ENCODE results near the gene RGS16. TPM values are rescaled to one million over a fixed set of nuclear protein-coding genes. Genes with fewer than 3 reads are reported as not detected.

Gene RGS16
- total and polyA plus RNA-seq, 4 donors, result 0.54 to 2.7 (median 0.83) TPM

DNA sequence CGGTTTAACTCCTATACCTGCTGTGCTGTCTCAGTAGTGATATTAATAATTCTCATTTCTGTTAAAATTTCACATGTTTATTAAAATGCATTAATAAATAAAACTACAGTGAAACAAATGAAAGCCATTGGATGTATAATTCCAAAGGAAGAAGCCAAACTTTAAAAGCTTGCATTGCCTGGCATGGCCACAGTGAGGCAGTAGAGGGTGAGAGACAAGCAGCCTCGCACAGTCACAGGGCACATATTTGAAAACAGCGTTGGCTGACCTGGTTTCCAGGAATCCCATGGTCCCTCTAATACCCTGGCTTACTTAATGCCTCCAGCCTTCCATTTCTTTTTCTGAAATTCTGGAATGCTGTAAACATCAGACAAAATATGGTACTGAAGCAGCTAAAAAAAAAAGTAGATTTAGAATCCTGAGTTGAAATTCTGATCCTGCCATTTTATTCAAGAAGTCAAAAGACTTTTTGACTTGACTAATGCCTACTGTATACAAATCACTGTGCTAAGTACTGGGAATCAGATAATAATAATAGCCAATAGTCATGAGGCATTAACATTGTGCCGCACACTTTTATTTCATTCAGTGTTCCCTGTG is 8.4 kb downstream of the RGS16 start:
- peak; percentile 74 for DNase-seq (ENCODE audit: low spot score)
- Histone ChIP-seq H3K27ac (ENCODE audit: low read depth in 1 of 2, low read length in 2 of 2) (no peak overlapping the region), H3K9me3 (ENCODE audit: control insufficient read depth in 4 of 4, low read length in 3 of 4) (no peaks in the 10 kb centered on the region), H3K4me1 (ENCODE audit: control insufficient read depth in 4 of 4, insufficient read depth in 4 of 4, low read length in 3 of 4) (peaks cover 0 to 3% (median 0%) of the 10 kb centered on the region in 4 donors), H3K36me3 (ENCODE audit: control insufficient read depth in 4 of 4, insufficient read depth in 3 of 4, low read depth in 1 of 4, low read length in 3 of 4) (peaks cover 0 to 2% (median 0%) of the 10 kb centered on the region in 4 donors), H3K4me3 (ENCODE audit: low read depth in 1 of 3, low read length in 3 of 3) (no peak overlapping the region), H3K27me3 (ENCODE audit: control insufficient read depth in 4 of 4, insufficient read depth in 4 of 4, low read length in 3 of 4) (no peaks in the 10 kb centered on the region), H3K9ac (ENCODE audit: low read depth in 1 of 2, low read length in 2 of 2) (no peak overlapping the region)
- 35% methylated on average over 4 of the region's 4 CpGs for WGBS
- TF ChIP-seq RXRA (IDR thresholded peaks at IDR 0.05) (peak; percentile 14 to 41), RAD21 (IDR thresholded peaks at IDR 0.05) (peak; percentile 88 to 94), SP1 (IDR thresholded peaks at IDR 0.05) (peak; percentile 26), TAF1 (conservative IDR thresholded peaks at IDR 0.05) (no peak), HNF4A (conservative IDR thresholded peaks at IDR 0.05) (peak in 1 of 2 donors; percentile 22)
- TF ChIP-seq, protein P1, sequence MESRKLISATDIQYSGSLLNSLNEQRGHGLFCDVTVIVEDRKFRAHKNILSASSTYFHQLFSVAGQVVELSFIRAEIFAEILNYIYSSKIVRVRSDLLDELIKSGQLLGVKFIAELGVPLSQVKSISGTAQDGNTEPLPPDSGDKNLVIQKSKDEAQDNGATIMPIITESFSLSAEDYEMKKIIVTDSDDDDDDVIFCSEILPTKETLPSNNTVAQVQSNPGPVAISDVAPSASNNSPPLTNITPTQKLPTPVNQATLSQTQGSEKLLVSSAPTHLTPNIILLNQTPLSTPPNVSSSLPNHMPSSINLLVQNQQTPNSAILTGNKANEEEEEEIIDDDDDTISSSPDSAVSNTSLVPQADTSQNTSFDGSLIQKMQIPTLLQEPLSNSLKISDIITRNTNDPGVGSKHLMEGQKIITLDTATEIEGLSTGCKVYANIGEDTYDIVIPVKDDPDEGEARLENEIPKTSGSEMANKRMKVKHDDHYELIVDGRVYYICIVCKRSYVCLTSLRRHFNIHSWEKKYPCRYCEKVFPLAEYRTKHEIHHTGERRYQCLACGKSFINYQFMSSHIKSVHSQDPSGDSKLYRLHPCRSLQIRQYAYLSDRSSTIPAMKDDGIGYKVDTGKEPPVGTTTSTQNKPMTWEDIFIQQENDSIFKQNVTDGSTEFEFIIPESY (IDR thresholded peaks at IDR 0.05), result no peak
- TF ChIP-seq, protein P2, sequence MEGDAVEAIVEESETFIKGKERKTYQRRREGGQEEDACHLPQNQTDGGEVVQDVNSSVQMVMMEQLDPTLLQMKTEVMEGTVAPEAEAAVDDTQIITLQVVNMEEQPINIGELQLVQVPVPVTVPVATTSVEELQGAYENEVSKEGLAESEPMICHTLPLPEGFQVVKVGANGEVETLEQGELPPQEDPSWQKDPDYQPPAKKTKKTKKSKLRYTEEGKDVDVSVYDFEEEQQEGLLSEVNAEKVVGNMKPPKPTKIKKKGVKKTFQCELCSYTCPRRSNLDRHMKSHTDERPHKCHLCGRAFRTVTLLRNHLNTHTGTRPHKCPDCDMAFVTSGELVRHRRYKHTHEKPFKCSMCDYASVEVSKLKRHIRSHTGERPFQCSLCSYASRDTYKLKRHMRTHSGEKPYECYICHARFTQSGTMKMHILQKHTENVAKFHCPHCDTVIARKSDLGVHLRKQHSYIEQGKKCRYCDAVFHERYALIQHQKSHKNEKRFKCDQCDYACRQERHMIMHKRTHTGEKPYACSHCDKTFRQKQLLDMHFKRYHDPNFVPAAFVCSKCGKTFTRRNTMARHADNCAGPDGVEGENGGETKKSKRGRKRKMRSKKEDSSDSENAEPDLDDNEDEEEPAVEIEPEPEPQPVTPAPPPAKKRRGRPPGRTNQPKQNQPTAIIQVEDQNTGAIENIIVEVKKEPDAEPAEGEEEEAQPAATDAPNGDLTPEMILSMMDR (IDR thresholded peaks at IDR 0.05; ENCODE audit: low read depth, low read length, missing input control), result peak; percentile 93

DNA sequence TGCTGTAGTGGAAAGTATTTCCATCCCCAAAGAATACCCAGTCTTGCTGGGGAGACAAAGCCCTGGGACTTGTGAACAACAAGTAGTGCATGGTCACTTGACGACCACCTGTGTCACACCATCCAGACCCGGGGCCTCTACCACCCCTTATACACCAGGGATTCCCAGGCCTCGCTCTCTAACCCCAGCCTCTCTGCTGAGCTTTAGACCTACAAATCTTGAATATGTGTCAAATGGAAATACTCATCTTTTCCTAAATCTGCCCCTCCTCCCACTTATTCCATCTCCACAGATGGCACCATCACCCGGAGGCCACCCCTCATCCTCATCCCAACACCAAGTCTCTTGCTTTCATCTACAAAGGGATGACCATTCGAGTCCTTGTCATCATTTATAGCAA is 14.3 kb downstream of the RGS16 start:
- Histone ChIP-seq H3K27me3 (ENCODE audit: control insufficient read depth in 4 of 4, insufficient read depth in 4 of 4, low read length in 3 of 4) (no peaks in the 10 kb centered on the region), H3K36me3 (ENCODE audit: control insufficient read depth in 4 of 4, insufficient read depth in 3 of 4, low read depth in 1 of 4, low read length in 3 of 4) (peaks cover 0 to 2% (median 0%) of the 10 kb centered on the region in 4 donors), H3K4me1 (ENCODE audit: control insufficient read depth in 4 of 4, insufficient read depth in 4 of 4, low read length in 3 of 4) (peaks cover 0 to 12% (median 0%) of the 10 kb centered on the region in 4 donors), H3K4me3 (ENCODE audit: low read depth in 1 of 3, low read length in 3 of 3) (no peak overlapping the region), H3K9me3 (ENCODE audit: control insufficient read depth in 4 of 4, low read length in 3 of 4) (no peaks in the 10 kb centered on the region), H3K9ac (ENCODE audit: low read depth in 1 of 2, low read length in 2 of 2) (no peak overlapping the region), H3K27ac (ENCODE audit: low read depth in 1 of 2, low read length in 2 of 2) (no peak overlapping the region)
- 95% methylated on average over 5 of the region's 5 CpGs for WGBS
- DNase-seq (ENCODE audit: low spot score), result no peak
- no peak for TF ChIP-seq GABPA (IDR thresholded peaks at IDR 0.05 in 1 of 2, conservative IDR thresholded peaks at IDR 0.05 in 1 of 2)
- no peak for TF ChIP-seq FOXA1 (IDR thresholded peaks at IDR 0.05)
- no peak for TF ChIP-seq EGR1 (IDR thresholded peaks at IDR 0.05; ENCODE audit: low read depth in 2 of 2)

DNA sequence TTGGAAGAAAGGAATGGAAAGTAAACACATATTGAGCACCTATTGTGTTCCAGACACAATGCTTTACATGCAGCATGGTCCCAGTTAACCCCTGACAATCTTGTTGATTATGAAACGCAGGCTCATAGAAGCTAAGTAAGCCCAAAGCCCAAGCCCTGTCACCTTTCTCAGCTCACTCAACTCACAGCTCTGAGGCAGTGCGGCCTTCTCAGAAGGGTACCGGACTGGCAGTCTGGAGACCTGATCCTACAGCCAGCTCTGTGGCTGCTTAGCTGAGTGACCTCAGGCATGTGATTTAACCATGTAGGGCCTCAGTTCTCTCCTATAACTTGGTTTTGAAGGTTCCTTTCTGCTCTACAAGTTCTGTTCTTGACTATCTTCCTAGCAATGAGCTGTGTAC is 14.7 kb downstream of the RGS16 start:
- no peak for DNase-seq (ENCODE audit: low spot score)
- WGBS, result 96% methylated on average over 3 of the region's 3 CpGs
- H3K4me3 ChIP-seq (ENCODE audit: low read depth in 1 of 3, low read length in 3 of 3), result no peak overlapping the region
- H3K4me1 ChIP-seq (ENCODE audit: control insufficient read depth in 4 of 4, insufficient read depth in 4 of 4, low read length in 3 of 4), result peaks cover 0 to 12% (median 0%) of the 10 kb centered on the region in 4 donors
- no peaks in the 10 kb centered on the region for H3K9me3 ChIP-seq (ENCODE audit: control insufficient read depth in 4 of 4, low read length in 3 of 4)
- no peaks in the 10 kb centered on the region for H3K27me3 ChIP-seq (ENCODE audit: control insufficient read depth in 4 of 4, insufficient read depth in 4 of 4, low read length in 3 of 4)
- H3K27ac ChIP-seq (ENCODE audit: low read depth in 1 of 2, low read length in 2 of 2), result peak overlapping the region in 1 of 2 donors; percentile 74
- H3K9ac ChIP-seq (ENCODE audit: low read depth in 1 of 2, low read length in 2 of 2), result no peak overlapping the region
- H3K36me3 ChIP-seq (ENCODE audit: control insufficient read depth in 4 of 4, insufficient read depth in 3 of 4, low read depth in 1 of 4, low read length in 3 of 4), result peaks cover 0 to 2% (median 0%) of the 10 kb centered on the region in 4 donors
- TF ChIP-seq FOXA2 (IDR thresholded peaks at IDR 0.05), result no peak
- TF ChIP-seq, protein P3, sequence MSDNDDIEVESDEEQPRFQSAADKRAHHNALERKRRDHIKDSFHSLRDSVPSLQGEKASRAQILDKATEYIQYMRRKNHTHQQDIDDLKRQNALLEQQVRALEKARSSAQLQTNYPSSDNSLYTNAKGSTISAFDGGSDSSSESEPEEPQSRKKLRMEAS (IDR thresholded peaks at IDR 0.05), result no peak
- no peak for TF ChIP-seq NR2F2 (IDR thresholded peaks at IDR 0.05)
- TF ChIP-seq EGR1 (IDR thresholded peaks at IDR 0.05; ENCODE audit: low read depth in 2 of 2), result no peak
- TF ChIP-seq JUND (IDR thresholded peaks at IDR 0.05), result no peak
- TF ChIP-seq, protein P4, sequence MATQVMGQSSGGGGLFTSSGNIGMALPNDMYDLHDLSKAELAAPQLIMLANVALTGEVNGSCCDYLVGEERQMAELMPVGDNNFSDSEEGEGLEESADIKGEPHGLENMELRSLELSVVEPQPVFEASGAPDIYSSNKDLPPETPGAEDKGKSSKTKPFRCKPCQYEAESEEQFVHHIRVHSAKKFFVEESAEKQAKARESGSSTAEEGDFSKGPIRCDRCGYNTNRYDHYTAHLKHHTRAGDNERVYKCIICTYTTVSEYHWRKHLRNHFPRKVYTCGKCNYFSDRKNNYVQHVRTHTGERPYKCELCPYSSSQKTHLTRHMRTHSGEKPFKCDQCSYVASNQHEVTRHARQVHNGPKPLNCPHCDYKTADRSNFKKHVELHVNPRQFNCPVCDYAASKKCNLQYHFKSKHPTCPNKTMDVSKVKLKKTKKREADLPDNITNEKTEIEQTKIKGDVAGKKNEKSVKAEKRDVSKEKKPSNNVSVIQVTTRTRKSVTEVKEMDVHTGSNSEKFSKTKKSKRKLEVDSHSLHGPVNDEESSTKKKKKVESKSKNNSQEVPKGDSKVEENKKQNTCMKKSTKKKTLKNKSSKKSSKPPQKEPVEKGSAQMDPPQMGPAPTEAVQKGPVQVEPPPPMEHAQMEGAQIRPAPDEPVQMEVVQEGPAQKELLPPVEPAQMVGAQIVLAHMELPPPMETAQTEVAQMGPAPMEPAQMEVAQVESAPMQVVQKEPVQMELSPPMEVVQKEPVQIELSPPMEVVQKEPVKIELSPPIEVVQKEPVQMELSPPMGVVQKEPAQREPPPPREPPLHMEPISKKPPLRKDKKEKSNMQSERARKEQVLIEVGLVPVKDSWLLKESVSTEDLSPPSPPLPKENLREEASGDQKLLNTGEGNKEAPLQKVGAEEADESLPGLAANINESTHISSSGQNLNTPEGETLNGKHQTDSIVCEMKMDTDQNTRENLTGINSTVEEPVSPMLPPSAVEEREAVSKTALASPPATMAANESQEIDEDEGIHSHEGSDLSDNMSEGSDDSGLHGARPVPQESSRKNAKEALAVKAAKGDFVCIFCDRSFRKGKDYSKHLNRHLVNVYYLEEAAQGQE (IDR thresholded peaks at IDR 0.05), result no peak
- TF ChIP-seq, protein P1 (IDR thresholded peaks at IDR 0.05), result no peak
- TF ChIP-seq, protein P2 (IDR thresholded peaks at IDR 0.05; ENCODE audit: low read depth, low read length, missing input control), result no peak
